ENCODE results near the gene ZFR.
"Not testable (repeated sequence)": the region's sequence is repeated elsewhere in the genome, so short reads cannot be mapped to it uniquely, and the experiment has no call there.

Gene ZFR

DNA sequence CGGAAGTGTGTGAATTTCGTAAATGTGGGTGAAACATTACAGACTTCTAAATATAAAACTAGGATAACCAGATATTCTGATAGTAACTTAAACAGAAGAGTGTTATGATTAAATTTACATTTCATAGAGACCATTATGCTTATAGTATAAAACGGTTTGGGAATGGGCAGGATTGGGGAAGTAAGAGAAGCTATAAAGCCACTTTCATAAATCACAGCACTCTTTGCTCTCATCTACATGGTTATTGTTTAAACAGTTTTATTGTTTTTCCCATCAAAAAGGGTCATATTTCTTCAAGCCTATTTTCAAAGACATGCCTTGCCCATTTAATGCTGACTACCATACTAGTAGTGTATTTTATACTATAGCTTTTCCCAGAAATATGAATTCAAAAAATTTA, 9.2 kb downstream of the ZFR start:
- Histone ChIP-seq H3K4me2 (ENCODE audit: low read depth, low read length, poor library complexity, severe bottlenecking) (no peak overlapping the region), H3F3A (ENCODE audit: insufficient read depth) (peaks cover 3% of the 10 kb centered on the region; the same call in 1 of the 2 replicates), H3K36me3 (ENCODE audit: low read length) (peaks cover 14% of the 10 kb centered on the region; the same call in 1 of the 2 replicates), H4K20me1 (ENCODE audit: low read depth, low read length) (peaks cover 52% of the 10 kb centered on the region), H3K9ac (ENCODE audit: low read length) (no peak overlapping the region), H3K9me3 (ENCODE audit: insufficient read depth, low read length) (no peaks in the 10 kb centered on the region), H3K27ac (ENCODE audit: low read depth, low read length) (no peak overlapping the region), H3K79me2 (ENCODE audit: insufficient read depth, low read length) (peaks cover 100% of the 10 kb centered on the region), H3K27me3 (ENCODE audit: low read length) (no peaks in the 10 kb centered on the region), H3K4me3 (ENCODE audit: insufficient read depth, low read length, poor library complexity, severe bottlenecking) (no peak overlapping the region), H3K9me2 (replicated peaks; ENCODE audit: insufficient read depth, low read length) (no peaks in the 10 kb centered on the region), H2AFZ (ENCODE audit: low read depth, low read length, severe bottlenecking) (no peak overlapping the region)
- TF ChIP-seq, protein P1, sequence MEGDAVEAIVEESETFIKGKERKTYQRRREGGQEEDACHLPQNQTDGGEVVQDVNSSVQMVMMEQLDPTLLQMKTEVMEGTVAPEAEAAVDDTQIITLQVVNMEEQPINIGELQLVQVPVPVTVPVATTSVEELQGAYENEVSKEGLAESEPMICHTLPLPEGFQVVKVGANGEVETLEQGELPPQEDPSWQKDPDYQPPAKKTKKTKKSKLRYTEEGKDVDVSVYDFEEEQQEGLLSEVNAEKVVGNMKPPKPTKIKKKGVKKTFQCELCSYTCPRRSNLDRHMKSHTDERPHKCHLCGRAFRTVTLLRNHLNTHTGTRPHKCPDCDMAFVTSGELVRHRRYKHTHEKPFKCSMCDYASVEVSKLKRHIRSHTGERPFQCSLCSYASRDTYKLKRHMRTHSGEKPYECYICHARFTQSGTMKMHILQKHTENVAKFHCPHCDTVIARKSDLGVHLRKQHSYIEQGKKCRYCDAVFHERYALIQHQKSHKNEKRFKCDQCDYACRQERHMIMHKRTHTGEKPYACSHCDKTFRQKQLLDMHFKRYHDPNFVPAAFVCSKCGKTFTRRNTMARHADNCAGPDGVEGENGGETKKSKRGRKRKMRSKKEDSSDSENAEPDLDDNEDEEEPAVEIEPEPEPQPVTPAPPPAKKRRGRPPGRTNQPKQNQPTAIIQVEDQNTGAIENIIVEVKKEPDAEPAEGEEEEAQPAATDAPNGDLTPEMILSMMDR (IDR thresholded peaks at IDR 0.05; ENCODE audit: insufficient read depth, low read length, poor library complexity, severe bottlenecking): no peak
- no peak for TF ChIP-seq EZH2phosphoT487 (conservative IDR thresholded peaks at IDR 0.05; ENCODE audit: low read length)

DNA sequence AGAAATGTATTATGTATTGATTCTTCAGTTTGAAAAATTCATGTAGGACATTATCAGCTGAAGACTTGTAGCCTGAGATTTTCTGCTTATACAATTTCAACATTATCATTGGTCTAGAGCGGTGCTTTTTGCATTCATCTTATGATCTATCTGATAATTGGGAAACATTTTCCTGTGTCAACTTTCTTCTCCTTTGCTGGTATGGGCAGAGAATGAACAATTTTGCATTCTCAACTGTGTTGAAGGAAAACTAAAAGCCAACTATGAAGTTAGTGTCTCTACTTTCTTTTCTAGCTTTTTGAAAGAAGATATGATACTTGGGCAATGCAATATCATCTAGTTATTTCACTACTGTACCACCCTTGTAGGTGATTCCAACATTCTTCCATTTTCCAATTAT, 10.3 kb downstream of the ZFR start:
- Histone ChIP-seq H3K9me3 (ENCODE audit: insufficient read depth, low read length) (no peaks in the 10 kb centered on the region), H2AFZ (ENCODE audit: low read depth, low read length, severe bottlenecking) (no peak overlapping the region), H4K20me1 (ENCODE audit: low read depth, low read length) (peaks cover 43% of the 10 kb centered on the region), H3K4me2 (ENCODE audit: low read depth, low read length, poor library complexity, severe bottlenecking) (no peak overlapping the region), H3K4me3 (ENCODE audit: insufficient read depth, low read length, poor library complexity, severe bottlenecking) (no peak overlapping the region), H3K9ac (ENCODE audit: low read length) (no peak overlapping the region), H3F3A (ENCODE audit: insufficient read depth) (peaks cover 4% of the 10 kb centered on the region; the same call in 1 of the 2 replicates), H3K27me3 (ENCODE audit: low read length) (no peaks in the 10 kb centered on the region), H3K9me2 (replicated peaks; ENCODE audit: insufficient read depth, low read length) (no peaks in the 10 kb centered on the region), H3K79me2 (ENCODE audit: insufficient read depth, low read length) (peaks cover 100% of the 10 kb centered on the region), H3K36me3 (ENCODE audit: low read length) (peaks cover 16% of the 10 kb centered on the region; the same call in 1 of the 2 replicates), H3K27ac (ENCODE audit: low read depth, low read length) (no peak overlapping the region)
- TF ChIP-seq EZH2phosphoT487 (conservative IDR thresholded peaks at IDR 0.05; ENCODE audit: low read length): no peak
- TF ChIP-seq, protein P1 (IDR thresholded peaks at IDR 0.05; ENCODE audit: insufficient read depth, low read length, poor library complexity, severe bottlenecking): no peak

DNA sequence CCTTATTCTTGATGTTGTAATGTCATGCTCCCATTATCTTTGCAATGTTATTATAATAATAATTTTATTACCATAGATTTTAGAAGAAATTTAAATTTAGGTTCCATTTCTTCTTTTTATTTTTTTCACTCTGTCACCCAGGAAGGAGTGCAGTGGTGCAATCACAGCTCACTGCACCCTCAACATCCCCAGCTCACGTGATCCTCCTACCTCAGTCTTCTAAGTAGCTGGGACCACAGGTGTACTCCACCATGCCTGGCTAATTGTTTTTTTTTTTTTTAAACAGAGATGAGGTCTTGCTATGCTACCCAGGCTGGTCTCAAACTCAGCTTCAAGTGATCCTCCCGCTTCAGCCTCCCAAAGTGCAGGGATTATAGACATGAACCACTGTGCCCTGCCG, 11.9 kb downstream of the ZFR start:
- H3K9me3 ChIP-seq (ENCODE audit: insufficient read depth, low read length): no peaks in the 10 kb centered on the region
- no peak overlapping the region for H3K4me3 ChIP-seq (ENCODE audit: insufficient read depth, low read length, poor library complexity, severe bottlenecking)
- H3K79me2 ChIP-seq (ENCODE audit: insufficient read depth, low read length): peaks cover 99% of the 10 kb centered on the region
- H3K36me3 ChIP-seq (ENCODE audit: low read length): peaks cover 17% of the 10 kb centered on the region; the same call in 1 of the 2 replicates
- H3K27ac ChIP-seq (ENCODE audit: low read depth, low read length): no peak overlapping the region
- no peaks in the 10 kb centered on the region for H3K9me2 ChIP-seq (replicated peaks; ENCODE audit: insufficient read depth, low read length)
- peaks cover 4% of the 10 kb centered on the region; the same call in 1 of the 2 replicates for H3F3A ChIP-seq (ENCODE audit: insufficient read depth)
- H2AFZ ChIP-seq (ENCODE audit: low read depth, low read length, severe bottlenecking): no peak overlapping the region
- no peak overlapping the region for H3K9ac ChIP-seq (ENCODE audit: low read length)
- TF ChIP-seq, protein P1 (IDR thresholded peaks at IDR 0.05; ENCODE audit: insufficient read depth, low read length, poor library complexity, severe bottlenecking): no peak
- no peak overlapping the region for H3K4me2 ChIP-seq (ENCODE audit: low read depth, low read length, poor library complexity, severe bottlenecking)
- H4K20me1 ChIP-seq (ENCODE audit: low read depth, low read length): peaks cover 36% of the 10 kb centered on the region
- H3K27me3 ChIP-seq (ENCODE audit: low read length): no peaks in the 10 kb centered on the region

DNA sequence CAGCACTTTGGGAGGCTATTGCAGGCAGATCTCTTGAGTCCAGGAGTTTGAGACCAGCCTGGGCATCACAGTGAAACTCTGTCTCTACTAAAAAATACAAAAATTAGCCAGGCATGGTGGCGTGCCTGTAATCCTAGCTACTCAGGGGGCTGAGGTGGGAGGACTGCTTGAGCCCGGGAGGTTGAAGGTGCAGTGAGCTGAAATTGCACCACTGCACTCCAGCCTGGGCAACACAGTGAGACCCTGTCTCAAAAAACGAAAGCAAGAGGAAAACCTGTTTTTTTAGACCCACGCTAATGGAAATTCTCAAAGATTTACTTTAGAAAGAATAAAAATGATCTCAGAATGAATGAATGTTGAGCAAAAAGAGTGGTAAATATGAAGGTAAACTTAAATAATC, 13.7 kb downstream of the ZFR start:
- H3K4me2 ChIP-seq (ENCODE audit: low read depth, low read length, poor library complexity, severe bottlenecking); H3K27ac ChIP-seq (ENCODE audit: low read depth, low read length); H3K4me3 ChIP-seq (ENCODE audit: insufficient read depth, low read length, poor library complexity, severe bottlenecking); H3F3A ChIP-seq (ENCODE audit: insufficient read depth); H3K9ac ChIP-seq (ENCODE audit: low read length); H2AFZ ChIP-seq (ENCODE audit: low read depth, low read length, severe bottlenecking); H3K9me2 ChIP-seq (replicated peaks; ENCODE audit: insufficient read depth, low read length); H3K27me3 ChIP-seq (ENCODE audit: low read length); H3K9me3 ChIP-seq (ENCODE audit: insufficient read depth, low read length): not testable (repeated sequence)
- peaks cover 28% of the 10 kb centered on the region for H3K36me3 ChIP-seq (ENCODE audit: low read length)
- peaks cover 99% of the 10 kb centered on the region for H3K79me2 ChIP-seq (ENCODE audit: insufficient read depth, low read length)
- H4K20me1 ChIP-seq (ENCODE audit: low read depth, low read length): peaks cover 23% of the 10 kb centered on the region; the same call in 1 of the 2 replicates
